Osteoblast (primary cell): ENCODE data around the gene NOTCH4. TPM values are rescaled to one million over a fixed set of nuclear protein-coding genes. Genes with fewer than 3 reads are reported as not detected.

Source experiments
- DNase-seq: peaks from one replicate; pipeline ENCODE4 v3.0.0; 2011; ENCODE audit warnings: low spot score, mixed read lengths; ENCODE audit not compliant: insufficient read length; ENCODE audit errors: missing footprints
- H2AFZ ChIP-seq: 2 replicates; pipeline ENCODE4 v1.6.0; 2011; ENCODE audit warnings: mild to moderate bottlenecking, low read length
- H3K27ac ChIP-seq: 2 replicates; pipeline ENCODE4 v1.5.1; 2011; ENCODE audit warnings: mild to moderate bottlenecking, low read depth, low read length, moderate library complexity
- H3K27me3 ChIP-seq: 2 replicates; pipeline ENCODE4 v1.6.0; 2012; ENCODE audit warnings: mild to moderate bottlenecking, control low read depth, inconsistent platforms, low read length, moderate library complexity; ENCODE audit not compliant: insufficient read depth
- H3K36me3 ChIP-seq: 2 replicates; pipeline ENCODE4 v1.5.1; 2011; ENCODE audit warnings: mild to moderate bottlenecking, low read length, control low read depth, moderate library complexity; ENCODE audit not compliant: insufficient read depth
- H3K4me1 ChIP-seq: 2 replicates; pipeline ENCODE4 v1.5.1; 2011; ENCODE audit warnings: mild to moderate bottlenecking, low read length, control low read depth, moderate library complexity; ENCODE audit not compliant: insufficient read depth
- H3K4me2 ChIP-seq: 2 replicates; pipeline ENCODE4 v1.6.0; 2011; ENCODE audit warnings: mild to moderate bottlenecking, low read length; ENCODE audit not compliant: insufficient read depth
- H3K4me3 ChIP-seq: fragments of 200-600 bp; sonication (generic); 3 replicates; pipeline ENCODE4 v1.5.1; 2012; ENCODE audit warnings: mild to moderate bottlenecking, low read length, inconsistent platforms; ENCODE audit not compliant: insufficient read depth
- H3K79me2 ChIP-seq: 2 replicates; pipeline ENCODE4 v1.6.0; 2012; ENCODE audit warnings: mild to moderate bottlenecking, low read length, control low read depth, inconsistent platforms; ENCODE audit not compliant: insufficient read depth
- H3K9me3 ChIP-seq: 2 replicates; pipeline ENCODE4 v1.5.1; 2011; ENCODE audit warnings: low read depth, low read length, control low read depth
- H4K20me1 ChIP-seq: 2 replicates; pipeline ENCODE4 v1.6.0; 2012; ENCODE audit warnings: mild to moderate bottlenecking, low read length, control low read depth; ENCODE audit not compliant: insufficient read depth
- CTCF ChIP-seq: IDR thresholded peaks from 2 replicates; pipeline ENCODE4 v1.5.1; 2011; ENCODE audit warnings: mild to moderate bottlenecking, low read depth, low read length, moderate library complexity; ENCODE audit errors: extremely low read depth
- total RNA-seq: library from RNA; depleted of rRNA; stranded (reverse); fragments of >200 nt; gene quantifications from 2 replicates; pipeline ENCODE4 v1.2.3, GENCODE V29; 2012

NOTCH4 gene
- total RNA-seq, 1 donor = 1.1 TPM

DNA sequence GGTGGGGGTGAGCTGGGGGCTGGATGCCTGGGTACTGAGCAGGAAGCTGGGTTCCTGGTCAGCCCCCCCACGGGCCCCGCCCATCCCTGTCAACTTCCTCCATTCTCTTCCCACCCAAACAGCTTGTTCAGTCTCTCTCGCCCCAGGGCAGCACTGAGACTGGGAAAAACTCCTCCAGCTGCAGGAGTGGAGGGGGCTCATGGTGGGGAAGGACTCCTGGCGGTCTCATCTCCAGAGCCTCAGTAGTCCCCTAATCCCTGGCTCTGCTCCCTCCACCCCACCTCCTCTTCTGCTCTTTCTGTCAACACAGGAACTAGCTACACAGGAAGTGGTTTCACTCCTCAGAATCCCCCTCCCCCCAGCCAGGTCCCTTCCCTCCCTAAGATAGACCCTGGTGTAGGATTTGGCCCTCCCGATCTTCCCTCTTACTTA, 31.2 kb downstream of the NOTCH4 start, which contains the start of gene GPSM3:
Gene GPSM3, minus strand, starts transcription at position 36 of the 432 bp plus-strand sequence. CDS start 130 bp downstream, outside the sequence.
- peak within 1 kb of the TSS; percentile 45 for H3K4me3 ChIP-seq
- TF ChIP-seq CTCF = no peak
- H3K36me3 ChIP-seq = peaks cover 4% of the 10 kb centered on the region
- H3K4me1 ChIP-seq = peaks cover 32% of the 10 kb centered on the region
- H3K27ac ChIP-seq = no peak within 1 kb of the TSS
- peak within 1 kb of the TSS; percentile 81 for H2AFZ ChIP-seq
- peak within 1 kb of the TSS; percentile 61 for H3K4me2 ChIP-seq
- H3K79me2 ChIP-seq = peaks cover 16% of the 10 kb centered on the region
- no peaks in the 10 kb centered on the region for H3K27me3 ChIP-seq
- no peaks in the 10 kb centered on the region for H4K20me1 ChIP-seq
- no peaks in the 10 kb centered on the region for H3K9me3 ChIP-seq
- DNase-seq = peak; percentile 74

GRCh38 chr6:32191696-32192607, 31.9 kb downstream of the NOTCH4 start:
- no peak overlapping the region for H3K27ac ChIP-seq
- peak overlapping the region; percentile 29 for H3K4me2 ChIP-seq
- no peaks in the 10 kb centered on the region for H3K9me3 ChIP-seq
- H4K20me1 ChIP-seq = no peaks in the 10 kb centered on the region
- H3K79me2 ChIP-seq = peaks cover 21% of the 10 kb centered on the region
- no peaks in the 10 kb centered on the region for H3K27me3 ChIP-seq
- peak; percentile 27 for DNase-seq
- peaks cover 26% of the 10 kb centered on the region for H3K4me1 ChIP-seq
- TF ChIP-seq CTCF = no peak
- peaks cover 11% of the 10 kb centered on the region for H3K36me3 ChIP-seq
- no peak overlapping the region for H2AFZ ChIP-seq
- H3K4me3 ChIP-seq = peak overlapping the region; percentile 12

DNA sequence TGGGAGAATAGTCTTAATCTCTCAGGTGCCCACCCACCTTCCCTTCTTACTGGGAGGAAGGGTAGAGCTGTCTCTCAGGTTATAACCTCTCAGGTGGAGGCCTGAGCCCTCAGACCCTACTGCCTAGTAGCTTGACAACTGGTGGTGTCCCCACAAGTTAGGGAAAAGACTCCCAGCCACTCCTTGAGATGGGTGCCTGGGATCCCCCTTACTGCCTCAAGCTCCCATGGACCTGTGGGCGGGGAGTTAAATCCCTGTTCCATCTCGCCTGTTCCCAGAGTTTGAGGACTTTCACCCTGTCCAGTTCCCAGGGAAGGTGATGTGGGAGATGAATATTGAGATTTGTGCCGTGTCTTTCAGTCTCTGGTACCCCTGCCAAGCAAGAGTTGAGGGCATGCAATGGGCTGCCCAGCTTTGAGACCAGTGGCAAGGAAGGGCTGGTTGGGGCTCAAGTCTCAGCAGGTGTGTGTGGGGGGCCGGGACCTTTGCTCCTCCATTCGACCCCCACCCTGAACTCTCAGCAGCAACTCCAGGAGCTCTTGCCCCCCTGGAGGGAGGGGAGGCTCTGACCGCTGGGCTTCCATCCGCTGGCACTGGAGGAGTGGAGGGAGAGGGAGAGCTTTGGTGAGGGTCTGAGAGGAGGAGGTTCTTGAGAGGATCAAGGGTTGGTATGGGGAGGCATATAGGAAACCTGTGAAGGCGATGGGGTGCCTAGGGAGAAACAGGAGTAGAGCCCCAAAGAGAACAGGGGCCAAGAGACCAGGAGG, 32.8 kb downstream of the NOTCH4 start:
- Histone ChIP-seq H3K27me3 (no peaks in the 10 kb centered on the region), H4K20me1 (no peaks in the 10 kb centered on the region), H3K4me3 (no peak overlapping the region), H3K9me3 (no peaks in the 10 kb centered on the region), H3K4me2 (peak overlapping the region; percentile 88), H2AFZ (no peak overlapping the region), H3K4me1 (peaks cover 19% of the 10 kb centered on the region), H3K36me3 (peaks cover 19% of the 10 kb centered on the region), H3K27ac (peak overlapping the region; percentile 81), H3K79me2 (peaks cover 21% of the 10 kb centered on the region)
- DNase-seq = peak; percentile 71
- TF ChIP-seq CTCF = no peak
